Astrocyte of the spinal cord (primary cell): Measurements from ENCODE around the gene SH2D3C.

ENCODE experiments used
- DNase-seq: peaks from one replicate; pipeline ENCODE4 v3.0.0; 2011; ENCODE audit warnings: low read depth, low spot score
- H3K4me3 ChIP-seq: 2 replicates; pipeline ENCODE4 v1.5.1; 2011; ENCODE audit warnings: low read depth, mild to moderate bottlenecking, low read length, moderate library complexity
- CTCF ChIP-seq: IDR thresholded peaks from 2 replicates; pipeline ENCODE4 v1.5.1; 2012; ENCODE audit warnings: low read depth, mild to moderate bottlenecking, low read length, inconsistent platforms
- in situ Hi-C: cut with HindIII; loops from 2 replicates; pipeline ENCODE4 v1.10.0; 2017; ENCODE audit warnings: low sequenced_read_pairs

SH2D3C gene

DNA sequence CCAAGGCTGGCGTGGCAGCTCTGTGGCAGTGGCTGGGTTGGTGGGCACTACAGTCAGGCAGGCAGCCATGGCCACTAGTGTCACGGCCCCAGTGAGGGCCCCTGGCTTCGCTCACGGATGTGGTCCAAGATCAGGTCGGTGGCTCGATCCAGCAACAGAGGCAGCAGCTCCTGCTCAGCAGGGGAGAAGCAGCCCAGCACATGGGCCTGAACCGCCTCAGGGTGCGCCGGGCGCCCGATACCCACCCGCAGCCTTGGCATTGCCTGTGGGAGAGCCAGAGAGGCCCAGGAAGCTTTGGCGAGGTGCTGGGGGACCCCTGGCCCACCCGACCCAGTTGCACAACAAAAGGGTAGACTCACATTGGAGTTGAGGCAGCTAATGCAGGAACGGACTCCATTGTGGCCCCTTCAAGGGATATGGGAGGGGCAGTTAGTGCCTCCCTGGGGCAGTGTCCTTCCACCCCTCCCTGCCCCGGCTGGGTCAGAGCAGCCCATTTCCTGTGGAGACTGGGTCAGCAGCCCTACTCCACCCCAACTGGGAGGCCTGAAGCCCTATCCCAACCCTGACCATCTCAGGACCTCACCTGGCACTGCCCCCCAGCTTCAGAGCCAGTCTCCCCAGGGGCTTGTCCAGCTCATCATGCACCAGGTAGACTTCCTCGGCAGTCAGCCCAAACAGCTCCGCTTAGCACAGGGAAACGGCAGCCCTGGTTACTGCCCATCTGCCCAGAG lies 64.3 kb downstream of the SH2D3C start:
- in situ Hi-C loops: no loop called here
- peak overlapping the region; percentile 74 for H3K4me3 ChIP-seq
- no peak for DNase-seq
- no peak for TF ChIP-seq CTCF

DNA sequence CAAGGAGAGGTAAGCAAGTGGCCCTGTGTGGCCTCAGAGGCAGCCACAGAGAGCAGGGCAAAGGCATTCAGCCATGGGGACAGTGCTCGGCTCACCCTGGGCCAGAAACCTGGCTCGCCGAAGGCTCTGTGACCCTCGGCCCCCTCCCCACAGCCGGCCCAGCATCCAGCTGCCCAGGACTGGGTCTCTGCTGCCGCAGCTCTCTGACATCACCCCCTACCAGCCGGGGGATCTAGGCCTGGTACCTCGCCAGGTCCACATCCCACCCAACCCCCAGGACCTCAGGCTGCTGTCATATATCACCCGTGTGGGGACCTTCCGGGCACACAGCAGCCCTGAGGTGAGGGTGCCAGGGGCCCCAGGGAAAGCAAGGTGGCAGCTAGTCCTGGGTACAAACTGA lies 65.6 kb downstream of the SH2D3C start:
- no peak overlapping the region for H3K4me3 ChIP-seq
- DNase-seq: no peak
- in situ Hi-C loops: no loop called here
- TF ChIP-seq CTCF: no peak

GRCh38 chr9:127712371-127712770 lies 66.1 kb downstream of the SH2D3C start:
- no peak overlapping the region for H3K4me3 ChIP-seq
- TF ChIP-seq CTCF: no peak
- in situ Hi-C loops: no loop called here
- no peak for DNase-seq

- in situ Hi-C loops: no loop called here
- H3K4me3 ChIP-seq: no peak overlapping the region
- no peak for DNase-seq
- TF ChIP-seq CTCF: no peak
Observed at GRCh38 chr9:127711831-127712274, 66.6 kb downstream of the SH2D3C start.

GRCh38 chr9:127711226-127711701 lies 67.2 kb downstream of the SH2D3C start:
- no peak for TF ChIP-seq CTCF
- no peak overlapping the region for H3K4me3 ChIP-seq
- in situ Hi-C loops: no loop called here
- no peak for DNase-seq

- no peak for DNase-seq
- no peak overlapping the region for H3K4me3 ChIP-seq
- in situ Hi-C loops: no loop called here
- TF ChIP-seq CTCF: no peak
Observed at GRCh38 chr9:127710204-127710783, 68.2 kb downstream of the SH2D3C start.
